Midbrain (tissue), 1 donor: ENCODE results near the gene GRIFIN.

Experiments
- DNase-seq: peaks from one replicate; lab custom pipeline; 2025; lab: John Stamatoyannopoulos, UW

Gene GRIFIN

GRCh38 chr7:2512713-2513112 is 36.5 kb upstream of the GRIFIN start:
- DNase-seq: no peak

GRCh38 chr7:2512179-2512661 is 36.0 kb upstream of the GRIFIN start:
- DNase-seq: peak; percentile 10

GRCh38 chr7:2511769-2512168 is 35.6 kb upstream of the GRIFIN start:
- no peak for DNase-seq

GRCh38 chr7:2510909-2511768 is 34.9 kb upstream of the GRIFIN start:
- DNase-seq: no peak

- no peak for DNase-seq
Measured at GRCh38 chr7:2510130-2510776, 34.1 kb upstream of the GRIFIN start.

- DNase-seq: no peak
Measured at GRCh38 chr7:2509298-2509906, 33.2 kb upstream of the GRIFIN start.

- no peak for DNase-seq
Measured at GRCh38 chr7:2508327-2509215, 32.4 kb upstream of the GRIFIN start.

- no peak for DNase-seq
Measured at GRCh38 chr7:2507917-2508306, 31.7 kb upstream of the GRIFIN start.

GRCh38 chr7:2507208-2507916 is 31.2 kb upstream of the GRIFIN start:
- DNase-seq: no peak

GRCh38 chr7:2505401-2505800 is 29.2 kb upstream of the GRIFIN start:
- no peak for DNase-seq

GRCh38 chr7:2504889-2505375 is 28.7 kb upstream of the GRIFIN start:
- DNase-seq: no peak

- no peak for DNase-seq
Measured at GRCh38 chr7:2504128-2504888, 28.1 kb upstream of the GRIFIN start.

GRCh38 chr7:2503056-2503941 is 27.1 kb upstream of the GRIFIN start:
- DNase-seq: no peak

- DNase-seq: no peak
Measured at GRCh38 chr7:2502647-2502966, 26.4 kb upstream of the GRIFIN start.

GRCh38 chr7:2501947-2502646 is 25.9 kb upstream of the GRIFIN start:
- no peak for DNase-seq

GRCh38 chr7:2500701-2501100 is 24.5 kb upstream of the GRIFIN start:
- no peak for DNase-seq

- DNase-seq: peak; percentile 50
Measured at GRCh38 chr7:2499719-2500430, 23.7 kb upstream of the GRIFIN start.

- DNase-seq: no peak
Measured at GRCh38 chr7:2499181-2499580, 23.0 kb upstream of the GRIFIN start.
